Measurements from ENCODE around the gene ACTBL2.

- TF ChIP-seq CTCF (conservative IDR thresholded peaks at IDR 0.05 in 1 of 2, IDR thresholded peaks at IDR 0.05 in 1 of 2; ENCODE audit: low read depth in 1 of 2, low read length in 2 of 2) (no peak), EZH2 (IDR thresholded peaks at IDR 0.05; ENCODE audit: low read length, missing control alignments) (no peak)
These were observed 31.2 kb upstream of the ACTBL2 start for GRCh38 chr5:57513785-57514184.

All from fibroblast of lung (primary cell).